Endothelial cell of umbilical vein (primary cell): ENCODE data around the gene SLC6A9.

Experiments used
- CTCF ChIP-seq, 2 donors: IDR thresholded peaks; 1 replicate in 1 of 2; 2 replicates in 1 of 2; pipeline ENCODE4 v1.5.1; 2011; ENCODE audit warnings: low read length in 2 of 2, mild to moderate bottlenecking in 2 of 2, moderate library complexity in 2 of 2, control low read depth in 1 of 2, inconsistent platforms in 1 of 2, low read depth in 1 of 2; ENCODE audit not compliant: insufficient read depth in 1 of 2; ENCODE audit errors: extremely low read depth in 1 of 2
- EZH2 ChIP-seq: IDR thresholded peaks from 2 replicates; pipeline ENCODE4 v1.6.1; 2012; ENCODE audit warnings: borderline replicate concordance, low read depth, mild to moderate bottlenecking, moderate library complexity, low read length, inconsistent platforms; ENCODE audit not compliant: severe bottlenecking
- MAX ChIP-seq: IDR thresholded peaks from 2 replicates; pipeline ENCODE4 v1.6.1; 2011; ENCODE audit not compliant: insufficient read depth, insufficient read length
- POLR2A ChIP-seq: IDR thresholded peaks from 2 replicates; pipeline ENCODE4 v1.6.1; 2012; ENCODE audit warnings: low read depth, mild to moderate bottlenecking, control low read depth, low read length
- POLR2AphosphoS5 ChIP-seq: IDR thresholded peaks from 2 replicates; pipeline ENCODE4 v1.6.1; 2012; ENCODE audit warnings: low read depth, mild to moderate bottlenecking, control low read depth, low read length, moderate library complexity; ENCODE audit not compliant: insufficient read depth

- TF ChIP-seq EZH2 (no peak), CTCF (IDR thresholded peaks at IDR 0.05; ENCODE audit: extremely low read depth in 1 of 2, insufficient read depth in 1 of 2, low read depth in 1 of 2, low read length in 2 of 2) (no peak), POLR2AphosphoS5 (no peak), POLR2A (no peak), MAX (no peak)
Observed at GRCh38 chr1:44077421-44077820, 46.2 kb upstream of the SLC6A9 start.
